ENCODE data around the gene PPP4R3C.

GRCh38 chrX:27466051-27466450, 2.9 kb upstream of the PPP4R3C start:
- TF ChIP-seq ATF3 (IDR thresholded peaks at IDR 0.05; ENCODE audit: borderline replicate concordance, extremely low read depth, low read depth, low read length) = no peak
- no peak for TF ChIP-seq FOS (IDR thresholded peaks at IDR 0.05; ENCODE audit: borderline replicate concordance, extremely low read depth, insufficient read length)
- no peak for TF ChIP-seq TCF12 (IDR thresholded peaks at IDR 0.05; ENCODE audit: low read depth, low read length)
- TF ChIP-seq CTCF (IDR thresholded peaks at IDR 0.05 in 2 of 3, conservative IDR thresholded peaks at IDR 0.05 in 1 of 3; ENCODE audit: control insufficient read depth in 2 of 3, extremely low read depth in 1 of 3, insufficient read depth in 1 of 3, low read depth in 3 of 3, low read length in 3 of 3) = no peak
- TF ChIP-seq HDAC6 (IDR thresholded peaks at IDR 0.05; ENCODE audit: unreplicated experiment) = no peak
- TF ChIP-seq ZNF274 (IDR thresholded peaks at IDR 0.05; ENCODE audit: insufficient read depth, insufficient read length) = no peak
- no peak for TF ChIP-seq POLR2AphosphoS5 (IDR thresholded peaks at IDR 0.05; ENCODE audit: low read length)
- no peak for TF ChIP-seq CHD4 (IDR thresholded peaks at IDR 0.05)
- TF ChIP-seq FOXK2 (IDR thresholded peaks at IDR 0.05) = no peak
- no peak for TF ChIP-seq ZNF217 (IDR thresholded peaks at IDR 0.05)
- TF ChIP-seq NR2F1 (conservative IDR thresholded peaks at IDR 0.05) = no peak
- no peak for TF ChIP-seq EP300 (IDR thresholded peaks at IDR 0.05; ENCODE audit: borderline replicate concordance in 1 of 2, control insufficient read depth in 1 of 2, low read depth in 2 of 2, low read length in 2 of 2)

Measured in GM12878 (cell line).